HG02798 (cell line): Measurements from ENCODE around the gene IL31.

Experiments
- ATAC-seq: cut with Tn5 transposase; IDR thresholded peaks from one replicate; pipeline ENCODE4 v1.9.1; 2021; ENCODE audit warnings: mild to moderate bottlenecking; ENCODE audit not compliant: unreplicated experiment, poor library complexity

Gene IL31

GRCh38 chr12:122133192-122133950 is 40.6 kb downstream of the IL31 start:
- ATAC-seq: no peak

GRCh38 chr12:122130150-122130549 is 43.9 kb downstream of the IL31 start:
- ATAC-seq: no peak

- ATAC-seq: no peak
Measured at GRCh38 chr12:122129131-122129530, 44.9 kb downstream of the IL31 start.

- ATAC-seq: no peak
Measured at GRCh38 chr12:122128481-122128880, 45.5 kb downstream of the IL31 start.

GRCh38 chr12:122127839-122128238 is 46.2 kb downstream of the IL31 start:
- no peak for ATAC-seq

- ATAC-seq: no peak
Measured at GRCh38 chr12:122126713-122127597, 47.1 kb downstream of the IL31 start.

- no peak for ATAC-seq
Measured at GRCh38 chr12:122126342-122126635, 47.7 kb downstream of the IL31 start.

- no peak for ATAC-seq
Measured at GRCh38 chr12:122125452-122126341, 48.3 kb downstream of the IL31 start.

GRCh38 chr12:122124370-122124769 is 49.7 kb downstream of the IL31 start:
- no peak for ATAC-seq

- no peak for ATAC-seq
Measured at GRCh38 chr12:122123761-122124145, 50.3 kb downstream of the IL31 start.

GRCh38 chr12:122123051-122123760 is 50.8 kb downstream of the IL31 start:
- no peak for ATAC-seq
